Measurements from ENCODE around the gene CCND1. TPM values are rescaled to one million over a fixed set of nuclear protein-coding genes. Genes with fewer than 3 reads are reported as not detected.

The CCND1 gene
- total and polyA plus RNA-seq, 9 donors, result 52.3 to 121 (median 74.7) TPM

DNA sequence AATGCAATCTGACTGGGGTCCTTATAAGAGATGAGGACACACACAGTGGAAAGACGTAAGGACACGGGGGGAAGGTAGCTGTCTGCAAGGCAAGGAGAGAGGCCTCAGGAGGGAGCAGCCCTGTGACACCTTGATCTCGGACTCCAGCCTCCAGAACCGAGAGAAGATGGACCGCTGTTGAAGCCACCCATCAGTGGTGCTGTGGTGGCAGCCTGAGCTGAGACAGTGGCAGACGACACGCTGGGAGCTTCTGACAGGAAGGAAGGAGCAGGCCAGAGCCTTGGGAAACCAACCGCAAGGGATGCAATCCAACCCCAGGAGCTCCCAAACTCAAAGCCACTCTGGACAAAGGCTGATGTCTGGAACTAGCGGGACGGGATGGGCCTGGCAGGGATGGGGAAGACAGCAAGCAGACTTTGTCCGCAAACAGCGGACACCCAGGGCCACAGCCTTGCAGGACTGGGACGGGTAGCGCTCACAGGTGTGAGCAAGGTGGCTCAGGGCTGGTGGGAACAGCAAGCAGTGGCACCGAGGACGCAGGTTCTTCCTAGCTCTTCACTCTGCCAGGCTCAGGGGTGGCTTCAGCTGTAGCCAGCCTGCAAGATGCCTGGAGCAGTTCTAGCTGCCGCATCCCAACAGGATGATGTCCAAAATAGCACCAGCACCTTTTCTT lies 23.3 kb downstream of the CCND1 start:
- Histone ChIP-seq H3K36me3 (ENCODE audit: control insufficient read depth, insufficient read depth, low read length) (peaks cover 51% of the 10 kb centered on the region), H3K9me3 (replicated peaks; ENCODE audit: control insufficient read depth, low read depth, low read length) (no peaks in the 10 kb centered on the region), H3K27ac (ENCODE audit: low read length) (no peak overlapping the region), H3K4me1 (ENCODE audit: control insufficient read depth, insufficient read depth, low read length) (no peaks in the 10 kb centered on the region), H3K4me3 (ENCODE audit: low read length) (no peak overlapping the region), H3K27me3 (ENCODE audit: control insufficient read depth, insufficient read depth, low read length) (no peaks in the 10 kb centered on the region)
- no peak for DNase-seq
- WGBS (ENCODE audit: insufficient coverage), result 91% methylated on average over 16 of the region's 17 CpGs

- 79% methylated on average over 8 of the region's 8 CpGs for WGBS (ENCODE audit: insufficient coverage)
Observed at GRCh38 chr11:69664901-69665300, 23.9 kb downstream of the CCND1 start.

DNA sequence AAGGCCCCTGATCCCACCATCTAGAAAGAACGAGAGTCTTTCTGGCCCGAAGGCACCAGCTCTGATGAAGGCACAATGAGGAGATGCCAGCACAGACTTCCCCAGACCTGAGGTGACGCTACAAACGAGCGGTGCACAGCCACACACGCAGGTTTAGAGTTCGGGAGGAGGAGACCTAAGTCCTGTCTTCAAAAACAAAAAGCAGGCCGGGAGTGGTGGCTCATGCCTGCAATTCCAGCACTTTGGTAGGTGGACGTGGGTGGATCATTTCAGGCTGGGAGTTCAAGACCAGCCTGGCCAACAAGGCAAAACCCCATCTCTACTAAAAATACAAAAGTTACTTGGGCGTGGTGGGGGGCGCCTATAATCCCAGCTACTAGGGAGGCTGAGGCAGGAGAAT lies 24.7 kb downstream of the CCND1 start:
- Histone ChIP-seq H3K36me3 (ENCODE audit: control insufficient read depth, insufficient read depth, low read length) (peaks cover 64% of the 10 kb centered on the region), H3K4me1 (ENCODE audit: control insufficient read depth, insufficient read depth, low read length) (peaks cover 8% of the 10 kb centered on the region), H3K27ac (ENCODE audit: low read length) (no peak overlapping the region), H3K4me3 (ENCODE audit: low read length) (no peak overlapping the region), H3K27me3 (ENCODE audit: control insufficient read depth, insufficient read depth, low read length) (no peaks in the 10 kb centered on the region), H3K9me3 (replicated peaks; ENCODE audit: control insufficient read depth, low read depth, low read length) (no peaks in the 10 kb centered on the region)
- 91% methylated on average over 7 of the region's 11 CpGs for WGBS (ENCODE audit: insufficient coverage)
- no peak for DNase-seq

More at GRCh38 chr11:69664901-69665300, 23.9 kb downstream of the CCND1 start:
- H3K4me3 ChIP-seq (ENCODE audit: low read length), result no peak overlapping the region
- no peaks in the 10 kb centered on the region for H3K9me3 ChIP-seq (replicated peaks; ENCODE audit: control insufficient read depth, low read depth, low read length)
- H3K27ac ChIP-seq (ENCODE audit: low read length), result no peak overlapping the region
- H3K36me3 ChIP-seq (ENCODE audit: control insufficient read depth, insufficient read depth, low read length), result peaks cover 58% of the 10 kb centered on the region
- H3K4me1 ChIP-seq (ENCODE audit: control insufficient read depth, insufficient read depth, low read length), result peaks cover under 1% of the 10 kb centered on the region
- no peak for DNase-seq
- no peaks in the 10 kb centered on the region for H3K27me3 ChIP-seq (ENCODE audit: control insufficient read depth, insufficient read depth, low read length)

DNA sequence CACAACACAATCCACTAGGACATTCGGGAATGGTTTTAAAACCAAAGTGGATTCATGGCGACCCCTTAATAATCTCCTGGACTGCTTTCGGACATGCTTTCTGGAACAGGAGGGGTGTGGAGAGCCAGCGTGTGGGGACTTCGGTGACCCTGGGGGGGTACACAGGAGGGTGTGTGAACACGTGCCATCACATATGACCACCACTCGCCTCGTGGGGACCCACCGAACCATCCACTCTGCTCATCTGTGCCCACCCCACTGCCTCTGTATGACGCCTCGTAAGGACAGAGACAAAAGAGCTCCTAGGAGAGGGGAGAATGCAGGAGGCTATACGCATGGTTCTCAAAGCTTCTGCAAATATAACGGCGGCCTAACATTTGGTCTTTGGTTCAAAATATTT lies 25.3 kb downstream of the CCND1 start:
- WGBS (ENCODE audit: insufficient coverage), result 85% methylated on average over 4 of the region's 14 CpGs
- Histone ChIP-seq H3K4me1 (ENCODE audit: control insufficient read depth, insufficient read depth, low read length) (peaks cover 8% of the 10 kb centered on the region), H3K27ac (ENCODE audit: low read length) (no peak overlapping the region), H3K36me3 (ENCODE audit: control insufficient read depth, insufficient read depth, low read length) (peaks cover 59% of the 10 kb centered on the region), H3K4me3 (ENCODE audit: low read length) (no peak overlapping the region), H3K9me3 (replicated peaks; ENCODE audit: control insufficient read depth, low read depth, low read length) (no peaks in the 10 kb centered on the region), H3K27me3 (ENCODE audit: control insufficient read depth, insufficient read depth, low read length) (no peaks in the 10 kb centered on the region)
- no peak for DNase-seq

GRCh38 chr11:69666752-69667536 lies 26.0 kb downstream of the CCND1 start:
- Histone ChIP-seq H3K9me3 (replicated peaks; ENCODE audit: control insufficient read depth, low read depth, low read length) (no peaks in the 10 kb centered on the region), H3K27ac (ENCODE audit: low read length) (no peak overlapping the region), H3K36me3 (ENCODE audit: control insufficient read depth, insufficient read depth, low read length) (peaks cover 66% of the 10 kb centered on the region), H3K27me3 (ENCODE audit: control insufficient read depth, insufficient read depth, low read length) (no peaks in the 10 kb centered on the region), H3K4me1 (ENCODE audit: control insufficient read depth, insufficient read depth, low read length) (peaks cover 8% of the 10 kb centered on the region), H3K4me3 (ENCODE audit: low read length) (no peak overlapping the region)
- DNase-seq, result no peak
- 89% methylated on average over 13 of the region's 33 CpGs for WGBS (ENCODE audit: insufficient coverage)

DNA sequence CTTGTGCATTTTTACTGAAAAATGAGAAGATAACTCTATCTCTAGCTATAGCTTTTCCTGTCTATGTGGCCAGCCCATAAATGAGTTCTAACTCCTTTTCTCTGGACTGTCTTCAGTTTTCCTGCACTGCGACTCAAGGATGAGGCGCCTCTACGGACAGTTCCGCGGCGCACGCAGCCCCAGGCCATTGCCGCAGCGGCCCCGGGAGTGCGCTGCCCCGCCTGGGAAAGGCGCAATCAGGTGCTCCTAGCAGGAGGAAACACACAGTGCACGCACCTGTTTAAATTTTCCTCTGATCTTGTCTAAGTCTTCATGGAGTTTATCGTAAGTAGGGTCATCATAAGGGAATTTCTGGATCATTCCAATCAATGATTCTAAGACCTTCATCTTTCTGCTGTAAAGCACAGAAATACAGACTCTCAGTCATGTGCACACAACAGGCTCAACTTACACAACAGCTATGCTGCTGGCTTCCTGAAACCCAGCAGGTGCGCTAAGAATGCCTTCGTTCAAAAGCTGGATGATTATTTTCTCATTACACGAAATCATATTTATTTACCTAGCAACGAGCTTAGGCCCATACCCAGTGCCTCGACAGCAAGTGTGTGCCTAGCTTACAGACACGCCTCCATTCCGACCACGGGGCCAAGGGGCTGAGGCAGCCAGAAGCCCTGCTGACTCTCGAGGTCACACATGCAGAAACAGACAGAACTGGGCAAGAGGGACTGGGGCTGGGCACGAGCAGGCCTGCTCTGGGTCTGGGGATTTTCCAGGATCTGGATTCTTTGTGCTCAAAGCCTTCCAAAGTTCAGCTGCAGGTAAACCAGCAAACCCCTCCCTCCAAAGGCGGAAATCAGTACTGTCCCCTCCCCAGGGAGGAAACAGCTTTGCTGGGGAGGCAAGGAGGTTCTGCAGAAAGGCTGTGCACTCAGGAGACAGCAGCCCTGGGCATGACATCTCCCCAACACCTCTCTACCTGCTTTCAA lies 27.0 kb downstream of the CCND1 start:
- H3K4me1 ChIP-seq (ENCODE audit: control insufficient read depth, insufficient read depth, low read length), result peaks cover 8% of the 10 kb centered on the region
- no peaks in the 10 kb centered on the region for H3K27me3 ChIP-seq (ENCODE audit: control insufficient read depth, insufficient read depth, low read length)
- 89% methylated on average over 23 of the region's 26 CpGs for WGBS (ENCODE audit: insufficient coverage)
- no peak for DNase-seq
- H3K27ac ChIP-seq (ENCODE audit: low read length), result no peak overlapping the region
- no peaks in the 10 kb centered on the region for H3K9me3 ChIP-seq (replicated peaks; ENCODE audit: control insufficient read depth, low read depth, low read length)
- H3K36me3 ChIP-seq (ENCODE audit: control insufficient read depth, insufficient read depth, low read length), result peaks cover 76% of the 10 kb centered on the region
- H3K4me3 ChIP-seq (ENCODE audit: low read length), result no peak overlapping the region

GRCh38 chr11:69669486-69669885 lies 28.5 kb downstream of the CCND1 start:
- H3K4me1 ChIP-seq (ENCODE audit: control insufficient read depth, insufficient read depth, low read length), result peaks cover 15% of the 10 kb centered on the region
- no peaks in the 10 kb centered on the region for H3K9me3 ChIP-seq (replicated peaks; ENCODE audit: control insufficient read depth, low read depth, low read length)
- no peaks in the 10 kb centered on the region for H3K27me3 ChIP-seq (ENCODE audit: control insufficient read depth, insufficient read depth, low read length)
- H3K4me3 ChIP-seq (ENCODE audit: low read length), result no peak overlapping the region
- no peak overlapping the region for H3K27ac ChIP-seq (ENCODE audit: low read length)
- no peak for DNase-seq
- WGBS (ENCODE audit: insufficient coverage), result 91% methylated on average over 19 of the region's 19 CpGs
- H3K36me3 ChIP-seq (ENCODE audit: control insufficient read depth, insufficient read depth, low read length), result peaks cover 66% of the 10 kb centered on the region

DNA sequence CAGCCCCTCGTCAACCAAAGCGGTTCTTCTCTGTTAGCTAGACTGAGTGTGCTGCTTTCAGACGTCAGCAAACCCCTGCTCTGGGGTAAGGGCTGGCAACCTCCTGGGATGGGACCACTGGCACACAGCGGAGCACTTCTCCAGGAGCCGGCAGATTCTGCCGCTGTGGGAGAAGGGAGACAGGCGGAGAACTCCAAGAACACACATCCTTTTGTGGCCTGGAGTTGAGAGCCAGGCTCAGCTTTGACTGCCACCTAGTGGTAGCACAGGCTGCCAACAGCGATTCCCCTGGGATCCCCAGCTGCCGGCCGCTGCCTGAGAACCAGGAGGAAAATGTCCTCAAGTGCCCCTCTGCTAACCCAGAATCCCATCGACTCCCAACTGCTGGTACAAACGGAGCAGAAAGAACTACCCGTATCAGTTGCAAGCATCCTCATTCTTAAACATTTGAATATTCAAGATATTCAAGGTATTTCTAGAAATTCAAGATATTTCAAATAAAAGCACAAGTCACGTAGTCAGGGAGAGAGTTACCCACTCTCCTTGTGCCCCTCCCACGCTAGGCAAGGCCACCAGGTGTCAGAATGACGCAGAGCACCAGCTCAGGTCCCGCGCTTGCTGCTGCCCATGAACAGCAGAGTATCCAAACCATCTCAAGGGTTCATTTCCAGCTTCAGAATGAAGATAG lies 29.3 kb downstream of the CCND1 start:
- WGBS (ENCODE audit: insufficient coverage), result 35% methylated on average over 8 of the region's 18 CpGs
- H3K4me1 ChIP-seq (ENCODE audit: control insufficient read depth, insufficient read depth, low read length), result peaks cover 17% of the 10 kb centered on the region
- H3K27ac ChIP-seq (ENCODE audit: low read length), result peak overlapping the region; percentile 13
- peaks cover 63% of the 10 kb centered on the region for H3K36me3 ChIP-seq (ENCODE audit: control insufficient read depth, insufficient read depth, low read length)
- H3K4me3 ChIP-seq (ENCODE audit: low read length), result no peak overlapping the region
- DNase-seq, result peak; percentile 90
- H3K9me3 ChIP-seq (replicated peaks; ENCODE audit: control insufficient read depth, low read depth, low read length), result no peaks in the 10 kb centered on the region
- no peaks in the 10 kb centered on the region for H3K27me3 ChIP-seq (ENCODE audit: control insufficient read depth, insufficient read depth, low read length)

DNA sequence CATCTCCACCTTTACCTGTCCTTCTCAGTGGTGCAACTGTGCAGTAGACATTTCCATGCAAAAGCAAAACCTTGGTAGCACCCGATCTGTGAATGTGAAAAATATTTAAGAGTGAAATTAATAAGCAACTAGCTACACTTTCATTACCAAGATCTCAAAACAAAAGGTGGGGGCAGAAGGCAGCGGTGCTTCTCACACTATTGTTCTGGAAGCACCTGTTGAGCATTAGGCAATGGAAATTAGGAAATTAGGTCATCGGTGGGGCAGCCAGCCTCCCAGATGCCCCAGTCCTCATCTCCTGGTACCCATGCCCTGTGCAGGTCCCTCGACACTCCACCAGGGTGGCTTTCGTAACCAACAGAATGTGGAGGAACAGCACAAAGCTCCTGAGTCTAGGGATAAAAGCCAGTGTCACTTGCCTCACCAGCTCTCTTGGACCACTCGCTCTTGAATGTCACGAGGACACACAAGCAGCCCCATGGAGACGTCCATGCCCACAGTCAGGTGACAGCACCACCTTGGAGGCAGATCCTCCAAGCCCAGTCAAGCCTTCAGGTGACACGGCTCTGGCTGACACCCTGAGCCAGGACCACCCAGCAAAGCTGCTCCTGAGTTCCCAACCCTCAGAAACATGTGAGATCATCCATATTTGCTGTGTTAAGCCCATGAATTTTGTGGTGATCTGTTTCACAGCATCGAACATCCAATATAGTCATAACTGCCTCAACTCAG lies 30.9 kb downstream of the CCND1 start:
- H3K36me3 ChIP-seq (ENCODE audit: control insufficient read depth, insufficient read depth, low read length), result peaks cover 49% of the 10 kb centered on the region

More for the DNA sequence above, 30.9 kb downstream of the CCND1 start:
- 86% methylated on average over 6 of the region's 10 CpGs for WGBS (ENCODE audit: insufficient coverage)
- H3K27ac ChIP-seq (ENCODE audit: low read length), result no peak overlapping the region
- peaks cover 1% of the 10 kb centered on the region for H3K27me3 ChIP-seq (ENCODE audit: control insufficient read depth, insufficient read depth, low read length)
- DNase-seq, result no peak
- H3K4me3 ChIP-seq (ENCODE audit: low read length), result no peak overlapping the region
- no peaks in the 10 kb centered on the region for H3K9me3 ChIP-seq (replicated peaks; ENCODE audit: control insufficient read depth, low read depth, low read length)
- peaks cover 19% of the 10 kb centered on the region for H3K4me1 ChIP-seq (ENCODE audit: control insufficient read depth, insufficient read depth, low read length)
